Kidney capillary endothelial cell (primary cell): Measurements from ENCODE around the gene CYFIP1.

ENCODE experiments used
- DNase-seq: peaks from one replicate; pipeline ENCODE4 v3.0.0-alpha.2; 2018; ENCODE audit warnings: low spot score

Gene CYFIP1

DNA sequence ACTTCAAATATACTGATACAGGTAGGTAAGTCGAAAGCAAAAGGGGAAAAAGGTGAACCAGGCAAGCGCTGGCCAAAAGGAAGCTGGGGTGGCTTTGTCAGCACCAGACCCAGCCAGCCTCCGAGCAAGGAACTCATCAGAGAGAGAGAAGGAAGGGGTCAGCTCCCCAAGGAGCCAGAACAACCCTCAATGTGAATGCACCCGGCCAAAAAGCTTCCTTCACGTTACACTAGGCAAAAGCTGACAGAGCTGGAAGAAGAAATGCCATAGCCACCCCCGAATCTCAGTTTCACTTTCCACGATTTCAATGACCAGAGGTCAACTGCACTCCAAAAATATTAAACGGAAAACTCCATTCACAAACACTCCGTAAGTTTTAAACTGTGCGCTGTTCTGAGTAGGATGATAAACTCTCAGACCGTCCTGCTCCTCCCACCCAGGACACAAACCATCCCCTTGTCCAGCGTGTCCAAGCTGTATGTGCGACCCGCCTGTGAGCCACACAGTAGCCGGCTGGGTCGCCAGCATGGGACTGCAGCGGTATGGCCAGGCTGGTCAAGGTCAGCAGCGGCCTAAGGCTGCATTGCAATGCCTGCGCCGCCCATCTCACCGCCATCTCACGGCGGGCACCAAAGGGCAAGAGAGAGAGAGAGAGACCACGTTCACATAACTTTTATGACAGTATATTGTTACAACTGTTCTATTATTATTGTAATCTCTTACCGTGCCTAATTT is 29.7 kb downstream of the CYFIP1 start:
- no peak for DNase-seq

- DNase-seq, result peak; percentile 82
Measured at GRCh38 chr15:22949074-22949547, 31.1 kb downstream of the CYFIP1 start.

DNA sequence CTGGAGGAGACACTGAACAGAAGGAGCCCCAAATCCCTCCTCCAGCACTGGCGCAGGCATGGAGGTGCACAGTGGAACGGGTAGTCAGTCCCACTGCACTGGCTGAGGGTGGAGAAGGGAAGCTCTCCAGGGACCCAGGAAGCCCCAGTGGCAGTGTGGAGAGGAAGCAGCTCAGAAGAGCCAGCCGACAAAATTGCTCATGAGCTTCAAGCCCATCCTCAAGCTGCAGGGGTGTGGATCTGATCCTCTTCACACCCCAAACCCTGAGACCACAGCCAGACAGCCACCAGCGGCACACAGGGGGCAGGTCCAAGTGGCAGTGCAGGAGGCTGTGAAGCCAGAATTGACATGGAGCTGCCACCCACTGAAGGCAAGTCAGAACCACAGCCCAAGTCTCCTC is 32.1 kb downstream of the CYFIP1 start:
- DNase-seq, result no peak

- no peak for DNase-seq
Measured at GRCh38 chr15:22947101-22948000, 32.8 kb downstream of the CYFIP1 start.

DNA sequence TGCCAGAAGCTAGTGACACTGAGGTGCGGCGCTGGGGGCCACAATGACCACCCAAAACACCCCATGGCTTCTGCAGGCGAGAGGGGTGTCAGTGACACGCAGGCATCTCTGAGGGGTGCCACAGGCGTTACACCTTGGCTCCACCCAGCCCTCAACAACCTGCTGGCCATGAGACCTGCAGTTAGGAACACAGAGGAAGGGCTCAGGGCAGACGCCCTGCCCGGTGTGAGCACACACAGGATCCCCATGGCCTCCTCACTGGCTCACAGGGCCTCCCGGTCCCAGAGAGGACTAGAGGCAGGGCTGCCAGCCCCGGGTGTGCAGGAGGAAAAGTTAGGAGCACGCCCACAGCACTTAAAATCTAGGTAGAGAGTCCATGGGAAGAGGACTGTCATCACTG is 35.1 kb downstream of the CYFIP1 start:
- no peak for DNase-seq

DNA sequence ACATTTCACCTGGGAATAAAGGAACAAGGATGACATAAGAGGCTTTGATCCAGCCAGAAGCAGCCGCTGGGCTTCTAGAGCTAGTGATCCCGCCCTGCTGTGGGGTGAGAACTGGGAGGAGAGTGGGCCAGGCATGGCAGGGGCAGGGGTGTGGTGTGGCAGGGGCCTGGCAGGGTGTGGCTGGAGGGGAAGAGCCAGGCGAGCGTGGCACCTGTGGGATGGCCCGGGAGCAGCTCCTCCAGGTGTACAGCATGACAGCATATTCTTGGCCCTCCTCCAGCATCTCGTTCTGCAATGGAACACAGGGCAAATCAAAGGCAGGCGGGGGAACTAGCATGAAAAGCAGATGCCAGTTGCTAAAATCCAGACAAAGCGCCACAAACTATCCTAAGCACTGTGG is 35.5 kb downstream of the CYFIP1 start:
- no peak for DNase-seq

DNA sequence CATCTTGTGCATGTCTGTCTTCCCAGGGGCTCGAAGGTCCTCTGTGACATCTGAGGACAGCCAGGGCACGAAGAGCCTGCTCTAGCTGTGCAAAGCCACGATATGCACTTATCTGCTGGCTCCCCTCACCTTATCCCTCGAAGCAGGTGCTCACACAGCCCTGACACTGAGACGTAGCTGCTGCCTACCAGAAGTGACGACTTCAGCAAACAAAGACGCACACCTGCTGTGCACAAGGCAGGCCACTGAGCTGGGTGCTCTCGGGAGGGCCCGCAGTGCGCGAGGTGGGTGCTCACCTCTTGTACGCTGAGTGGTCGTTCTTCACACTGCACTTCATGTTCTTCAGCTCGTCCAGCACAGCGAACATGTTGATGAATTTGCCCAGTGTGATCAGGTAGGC is 37.3 kb downstream of the CYFIP1 start:
- DNase-seq, result no peak

DNA sequence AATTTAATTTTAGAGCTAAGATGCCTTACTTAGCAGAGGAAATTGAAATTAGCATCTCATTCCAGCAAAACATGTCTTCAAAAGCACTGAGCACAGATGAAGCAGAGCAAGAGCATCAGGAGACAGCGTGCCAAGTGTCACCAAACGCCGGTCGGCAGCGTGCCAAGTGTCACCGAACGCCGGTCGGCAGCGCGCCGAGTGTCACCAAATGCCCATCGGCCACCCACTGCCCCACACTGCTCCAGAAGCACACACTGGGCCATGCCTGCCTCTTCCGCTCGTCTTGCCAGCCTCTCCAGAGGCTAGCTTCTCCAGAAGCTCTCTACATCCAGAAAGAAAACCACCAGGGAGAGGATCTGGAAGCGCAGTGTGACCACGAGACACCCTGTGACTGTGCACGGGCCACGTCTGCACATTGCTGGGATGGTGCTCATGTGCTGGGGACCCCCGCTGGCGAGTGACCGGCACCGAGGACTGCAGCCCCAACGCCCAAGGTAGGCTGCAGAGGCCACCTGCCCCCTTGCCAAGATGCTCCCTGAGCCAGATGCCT is 37.8 kb downstream of the CYFIP1 start:
- no peak for DNase-seq

- DNase-seq, result no peak
Measured at GRCh38 chr15:22941179-22941578, 39.0 kb downstream of the CYFIP1 start.

GRCh38 chr15:22939652-22940061 is 40.5 kb downstream of the CYFIP1 start:
- no peak for DNase-seq

GRCh38 chr15:22939051-22939450 is 41.1 kb downstream of the CYFIP1 start:
- no peak for DNase-seq

GRCh38 chr15:22936577-22937472 is 43.3 kb downstream of the CYFIP1 start:
- DNase-seq, result no peak

DNA sequence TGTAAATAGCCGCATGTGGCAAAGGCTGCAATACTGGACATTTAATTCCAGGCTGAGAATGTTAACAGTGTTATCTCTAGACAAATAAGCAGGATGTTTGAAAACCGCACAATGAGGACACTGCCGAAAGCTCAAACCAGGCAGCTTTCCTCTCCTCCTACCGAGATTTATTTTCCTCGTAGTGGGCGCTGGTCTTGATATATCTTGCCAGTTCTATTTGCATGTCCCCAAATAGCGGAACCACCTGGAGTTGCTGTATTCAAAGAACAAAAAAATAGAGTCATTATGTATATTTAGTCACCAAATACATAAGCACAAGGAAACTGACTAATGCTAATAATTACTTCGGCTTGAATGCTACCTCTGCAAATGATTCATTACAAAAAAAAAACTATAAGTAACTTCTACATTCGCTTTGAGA is 46.5 kb downstream of the CYFIP1 start:
- DNase-seq, result peak; percentile 75

GRCh38 chr15:22931784-22932536 is 48.2 kb downstream of the CYFIP1 start:
- no peak for DNase-seq

DNA sequence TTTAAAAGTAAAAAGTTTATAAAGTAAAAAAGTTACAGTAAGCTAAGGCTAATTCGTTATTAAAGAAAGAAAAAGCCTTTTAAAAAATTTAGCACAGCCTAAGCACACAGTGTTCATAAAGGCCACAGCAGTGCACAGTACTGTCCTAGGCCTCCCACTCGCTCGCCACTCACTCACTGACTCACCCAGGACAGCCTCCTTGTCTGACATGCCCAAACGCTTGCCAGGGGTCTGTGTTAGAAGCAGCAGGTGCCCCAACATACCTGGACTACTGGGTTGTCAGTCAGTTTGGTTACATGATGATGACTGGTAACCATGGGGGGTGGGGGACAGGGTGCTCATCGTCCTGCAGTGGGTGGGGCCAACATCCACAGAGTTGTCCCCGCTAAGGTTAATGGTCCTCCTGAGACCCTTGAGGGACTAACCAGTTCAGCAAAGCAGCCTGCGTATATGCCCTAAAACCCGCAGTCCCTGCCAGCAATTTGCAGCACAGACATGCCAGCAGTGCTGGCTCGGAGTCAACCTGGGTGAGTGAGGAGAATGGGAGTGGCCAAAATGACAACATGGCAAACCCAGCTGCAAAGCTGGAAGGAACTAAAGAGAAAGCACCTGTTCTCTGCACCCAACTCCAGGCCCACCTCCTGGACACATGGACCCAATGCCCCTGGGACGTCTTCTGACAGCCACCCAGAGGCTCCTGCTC is 49.2 kb downstream of the CYFIP1 start:
- no peak for DNase-seq

DNA sequence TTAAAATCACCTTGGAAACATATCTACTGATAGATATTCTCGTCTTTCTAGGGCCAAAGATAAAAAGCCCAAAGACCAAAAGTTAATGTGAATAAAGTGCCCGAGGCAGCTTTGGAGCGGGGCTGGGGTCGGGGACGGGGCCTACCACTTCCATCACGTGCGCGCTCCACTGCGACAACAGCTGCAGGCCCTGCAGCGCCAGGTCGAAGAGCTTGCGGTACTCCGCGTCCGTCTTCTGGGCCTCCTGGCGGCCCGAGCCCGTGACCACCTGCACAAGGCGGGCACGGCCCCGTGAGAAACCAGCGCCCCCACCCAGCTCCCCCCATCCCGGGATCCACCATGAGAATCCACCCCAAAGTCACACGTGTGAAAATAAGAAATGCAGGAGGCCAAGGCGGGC is 52.4 kb downstream of the CYFIP1 start:
- DNase-seq, result no peak

- DNase-seq, result no peak
Measured at GRCh38 chr15:22925875-22926274, 54.3 kb downstream of the CYFIP1 start.

- DNase-seq, result no peak
Measured at GRCh38 chr15:22922003-22922402, 58.2 kb downstream of the CYFIP1 start.

GRCh38 chr15:22919171-22919570 is 61.0 kb downstream of the CYFIP1 start:
- DNase-seq, result peak; percentile 3

DNA sequence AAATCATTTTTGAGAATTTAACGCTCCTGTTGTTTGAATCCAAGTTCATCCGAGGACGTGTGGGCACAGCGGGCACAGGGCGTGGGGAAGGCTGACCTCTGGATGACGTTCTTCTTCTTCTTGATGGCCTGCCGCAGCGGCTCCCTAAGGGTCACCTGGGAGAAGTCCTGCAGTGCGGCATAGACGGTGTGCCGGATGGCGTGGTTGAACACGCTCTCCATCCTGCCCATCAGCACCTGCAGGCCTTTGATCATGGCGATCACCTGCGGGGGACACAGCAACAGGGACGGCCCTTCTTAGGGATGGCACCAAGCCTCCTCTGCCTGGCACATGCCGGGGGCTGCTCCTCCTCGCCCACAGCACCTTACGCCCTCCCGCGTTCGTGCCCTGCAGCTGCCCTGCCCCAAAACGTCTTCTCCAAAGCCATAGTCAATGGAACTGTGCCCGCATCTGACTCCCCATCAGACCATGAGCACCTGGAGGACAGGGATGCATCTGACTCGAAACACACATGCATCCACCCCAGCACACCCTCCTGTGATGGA is 61.5 kb downstream of the CYFIP1 start:
- DNase-seq, result no peak
